ENCODE measurements around the gene ACD. TPM values are rescaled to one million over a fixed set of nuclear protein-coding genes. Genes with fewer than 3 reads are reported as not detected.

The ACD gene
- total RNA-seq, 1 experiment from 2014 or later: 41.3 TPM

DNA sequence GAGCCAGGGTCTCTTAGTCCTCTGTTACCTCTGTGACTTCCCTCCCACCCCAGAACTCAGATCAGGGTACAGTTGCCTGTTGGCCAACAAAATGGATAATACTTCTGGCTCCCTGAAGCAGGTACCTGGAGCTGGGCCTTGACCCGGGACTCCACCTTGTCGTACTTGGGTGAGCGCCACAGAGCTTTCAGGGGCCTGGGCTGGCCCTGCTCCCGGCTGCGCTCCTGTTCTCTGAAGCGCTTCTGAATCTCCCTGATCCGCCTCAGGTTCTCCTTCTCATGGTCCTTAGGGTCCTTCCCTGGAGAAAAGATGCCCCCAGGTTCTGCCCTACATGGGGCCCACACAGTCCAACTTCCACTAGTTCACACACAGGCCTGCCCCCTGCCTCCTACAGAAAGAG, 4.8 kb upstream of the ACD start:
- Mint-ChIP-seq H3K9me3 (no peaks in the 10 kb centered on the region), H3K27ac (no peak overlapping the region), H3K4me3 (peak overlapping the region; percentile 27; the same call in 1 of the 2 replicates), H3K36me3 (no peaks in the 10 kb centered on the region), H3K27me3 (ENCODE audit: low read depth) (peaks cover 6% of the 10 kb centered on the region), H3K4me1 (peaks cover 18% of the 10 kb centered on the region)
- ChIA-PET POLR2A (interaction anchor here (0.6 kb wide), 1 partner anchor 174 kb away, joined by 4 read pairs; no protein-coding TSS in a partner anchor), CTCF (interaction anchor here (0.9 to 10.3 kb wide), 5 partner anchors 8 to 151 kb away, joined by 3 to 137 read pairs (median 30); no protein-coding TSS in a partner anchor)
- no peak for DNase-seq (ENCODE audit: low spot score)
- no peak for ATAC-seq
- TF ChIP-seq GABPB1 (CRISPR knock-in tag; IDR thresholded peaks at IDR 0.05): no peak
- no peak for TF ChIP-seq ZNF138 (CRISPR knock-in tag; conservative IDR thresholded peaks at IDR 0.05)
- TF ChIP-seq, protein P1, sequence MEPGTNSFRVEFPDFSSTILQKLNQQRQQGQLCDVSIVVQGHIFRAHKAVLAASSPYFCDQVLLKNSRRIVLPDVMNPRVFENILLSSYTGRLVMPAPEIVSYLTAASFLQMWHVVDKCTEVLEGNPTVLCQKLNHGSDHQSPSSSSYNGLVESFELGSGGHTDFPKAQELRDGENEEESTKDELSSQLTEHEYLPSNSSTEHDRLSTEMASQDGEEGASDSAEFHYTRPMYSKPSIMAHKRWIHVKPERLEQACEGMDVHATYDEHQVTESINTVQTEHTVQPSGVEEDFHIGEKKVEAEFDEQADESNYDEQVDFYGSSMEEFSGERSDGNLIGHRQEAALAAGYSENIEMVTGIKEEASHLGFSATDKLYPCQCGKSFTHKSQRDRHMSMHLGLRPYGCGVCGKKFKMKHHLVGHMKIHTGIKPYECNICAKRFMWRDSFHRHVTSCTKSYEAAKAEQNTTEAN (CRISPR knock-in tag; IDR thresholded peaks at IDR 0.05): no peak
- TF ChIP-seq, protein P2, sequence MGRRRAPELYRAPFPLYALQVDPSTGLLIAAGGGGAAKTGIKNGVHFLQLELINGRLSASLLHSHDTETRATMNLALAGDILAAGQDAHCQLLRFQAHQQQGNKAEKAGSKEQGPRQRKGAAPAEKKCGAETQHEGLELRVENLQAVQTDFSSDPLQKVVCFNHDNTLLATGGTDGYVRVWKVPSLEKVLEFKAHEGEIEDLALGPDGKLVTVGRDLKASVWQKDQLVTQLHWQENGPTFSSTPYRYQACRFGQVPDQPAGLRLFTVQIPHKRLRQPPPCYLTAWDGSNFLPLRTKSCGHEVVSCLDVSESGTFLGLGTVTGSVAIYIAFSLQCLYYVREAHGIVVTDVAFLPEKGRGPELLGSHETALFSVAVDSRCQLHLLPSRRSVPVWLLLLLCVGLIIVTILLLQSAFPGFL (CRISPR knock-in tag; IDR thresholded peaks at IDR 0.05; ENCODE audit: borderline replicate concordance): no peak
- TF ChIP-seq PRRX2 (CRISPR knock-in tag; IDR thresholded peaks at IDR 0.05): no peak
- TF ChIP-seq NR1H2 (CRISPR knock-in tag; IDR thresholded peaks at IDR 0.05): no peak
- TF ChIP-seq, protein P3, sequence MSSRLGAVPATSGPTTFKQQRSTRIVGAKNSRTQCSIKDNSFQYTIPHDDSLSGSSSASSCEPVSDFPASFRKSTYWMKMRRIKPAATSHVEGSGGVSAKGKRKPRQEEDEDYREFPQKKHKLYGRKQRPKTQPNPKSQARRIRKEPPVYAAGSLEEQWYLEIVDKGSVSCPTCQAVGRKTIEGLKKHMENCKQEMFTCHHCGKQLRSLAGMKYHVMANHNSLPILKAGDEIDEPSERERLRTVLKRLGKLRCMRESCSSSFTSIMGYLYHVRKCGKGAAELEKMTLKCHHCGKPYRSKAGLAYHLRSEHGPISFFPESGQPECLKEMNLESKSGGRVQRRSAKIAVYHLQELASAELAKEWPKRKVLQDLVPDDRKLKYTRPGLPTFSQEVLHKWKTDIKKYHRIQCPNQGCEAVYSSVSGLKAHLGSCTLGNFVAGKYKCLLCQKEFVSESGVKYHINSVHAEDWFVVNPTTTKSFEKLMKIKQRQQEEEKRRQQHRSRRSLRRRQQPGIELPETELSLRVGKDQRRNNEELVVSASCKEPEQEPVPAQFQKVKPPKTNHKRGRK (CRISPR knock-in tag; IDR thresholded peaks at IDR 0.05; ENCODE audit: borderline replicate concordance): no peak
- TF ChIP-seq, protein P4, sequence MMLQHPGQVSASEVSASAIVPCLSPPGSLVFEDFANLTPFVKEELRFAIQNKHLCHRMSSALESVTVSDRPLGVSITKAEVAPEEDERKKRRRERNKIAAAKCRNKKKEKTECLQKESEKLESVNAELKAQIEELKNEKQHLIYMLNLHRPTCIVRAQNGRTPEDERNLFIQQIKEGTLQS (CRISPR knock-in tag; conservative IDR thresholded peaks at IDR 0.05): no peak

DNA sequence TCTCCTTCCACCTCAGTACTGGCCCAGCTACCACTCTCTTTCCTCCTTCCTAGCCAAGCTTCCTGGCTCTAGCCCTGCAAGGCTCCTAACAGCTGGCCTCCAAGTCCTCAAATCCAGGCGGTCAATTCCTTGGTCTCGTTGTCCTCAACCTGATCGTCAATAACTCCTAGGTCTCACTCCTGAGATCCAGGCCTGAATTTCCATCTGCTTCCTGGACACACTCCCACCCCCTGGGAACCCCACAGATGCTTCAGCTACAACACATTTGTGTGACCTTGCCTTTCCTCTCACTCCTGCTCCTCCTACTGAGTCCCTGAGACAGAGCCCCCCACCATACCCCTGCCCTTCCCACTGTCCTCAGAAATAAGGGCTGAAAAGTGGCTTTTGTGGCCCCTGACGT, 4.2 kb upstream of the ACD start:
- Mint-ChIP-seq H3K27me3 (ENCODE audit: low read depth) (peaks cover 6% of the 10 kb centered on the region), H3K27ac (no peak overlapping the region), H3K4me1 (peaks cover 21% of the 10 kb centered on the region), H3K9me3 (no peaks in the 10 kb centered on the region), H3K4me3 (no peak overlapping the region), H3K36me3 (no peaks in the 10 kb centered on the region)
- ATAC-seq (no peak), DNase-seq (ENCODE audit: low spot score) (no peak)
- CTCF ChIA-PET: interaction anchor here (0.6 to 10.3 kb wide), 24 partner anchors 8 to 420 kb away, joined by 3 to 137 read pairs (median 6); partner anchors contain the start of genes CARMIL2, DDX28, DUS2 and GFOD2
- POLR2A ChIA-PET: no interaction called here
- no peak for TF ChIP-seq GTF2I (CRISPR knock-in tag; conservative IDR thresholded peaks at IDR 0.05)

DNA sequence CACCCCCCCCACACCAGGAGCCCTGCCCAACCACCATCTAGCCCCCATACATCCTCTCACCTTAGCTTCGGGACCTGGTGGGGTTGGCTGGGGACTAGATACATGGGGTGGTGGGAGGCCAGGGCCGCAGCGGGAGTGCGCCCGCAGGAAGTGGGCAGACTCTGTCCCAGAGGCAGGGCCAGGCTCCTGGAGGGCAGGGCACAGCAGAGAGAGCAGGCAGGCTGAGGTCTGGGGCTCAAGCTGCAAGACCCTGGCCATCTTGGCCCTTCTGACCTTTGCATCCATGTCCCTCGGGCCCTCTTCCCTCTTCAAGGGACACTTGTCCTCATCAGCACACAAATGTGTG, 3.8 kb upstream of the ACD start:
- no peaks in the 10 kb centered on the region for H3K9me3 Mint-ChIP-seq
- ATAC-seq (no peak), DNase-seq (ENCODE audit: low spot score) (no peak)
- H3K4me3 Mint-ChIP-seq: no peak overlapping the region
- no peaks in the 10 kb centered on the region for H3K36me3 Mint-ChIP-seq
- TF ChIP-seq, protein P5, sequence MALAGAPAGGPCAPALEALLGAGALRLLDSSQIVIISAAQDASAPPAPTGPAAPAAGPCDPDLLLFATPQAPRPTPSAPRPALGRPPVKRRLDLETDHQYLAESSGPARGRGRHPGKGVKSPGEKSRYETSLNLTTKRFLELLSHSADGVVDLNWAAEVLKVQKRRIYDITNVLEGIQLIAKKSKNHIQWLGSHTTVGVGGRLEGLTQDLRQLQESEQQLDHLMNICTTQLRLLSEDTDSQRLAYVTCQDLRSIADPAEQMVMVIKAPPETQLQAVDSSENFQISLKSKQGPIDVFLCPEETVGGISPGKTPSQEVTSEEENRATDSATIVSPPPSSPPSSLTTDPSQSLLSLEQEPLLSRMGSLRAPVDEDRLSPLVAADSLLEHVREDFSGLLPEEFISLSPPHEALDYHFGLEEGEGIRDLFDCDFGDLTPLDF (CRISPR knock-in tag; IDR thresholded peaks at IDR 0.05): no peak
- TF ChIP-seq, protein P6, sequence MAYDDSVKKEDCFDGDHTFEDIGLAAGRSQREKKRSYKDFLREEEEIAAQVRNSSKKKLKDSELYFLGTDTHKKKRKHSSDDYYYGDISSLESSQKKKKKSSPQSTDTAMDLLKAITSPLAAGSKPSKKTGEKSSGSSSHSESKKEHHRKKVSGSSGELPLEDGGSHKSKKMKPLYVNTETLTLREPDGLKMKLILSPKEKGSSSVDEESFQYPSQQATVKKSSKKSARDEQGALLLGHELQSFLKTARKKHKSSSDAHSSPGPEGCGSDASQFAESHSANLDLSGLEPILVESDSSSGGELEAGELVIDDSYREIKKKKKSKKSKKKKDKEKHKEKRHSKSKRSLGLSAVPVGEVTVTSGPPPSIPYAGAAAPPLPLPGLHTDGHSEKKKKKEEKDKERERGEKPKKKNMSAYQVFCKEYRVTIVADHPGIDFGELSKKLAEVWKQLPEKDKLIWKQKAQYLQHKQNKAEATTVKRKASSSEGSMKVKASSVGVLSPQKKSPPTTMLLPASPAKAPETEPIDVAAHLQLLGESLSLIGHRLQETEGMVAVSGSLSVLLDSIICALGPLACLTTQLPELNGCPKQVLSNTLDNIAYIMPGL (CRISPR knock-in tag; IDR thresholded peaks at IDR 0.05): 0 out of 2 replicates have a peak, but pooled peaks have one; percentile 13
- peaks cover 25% of the 10 kb centered on the region for H3K4me1 Mint-ChIP-seq
- peaks cover 6% of the 10 kb centered on the region for H3K27me3 Mint-ChIP-seq (ENCODE audit: low read depth)
- CTCF ChIA-PET: interaction anchor here (0.6 to 10.3 kb wide), 30 partner anchors 9 to 421 kb away, joined by 3 to 137 read pairs (median 5); partner anchors contain the start of genes CARMIL2, CTCF, DDX28 and DUS2
- POLR2A ChIA-PET: interaction anchor here (0.7 kb wide), 1 partner anchor 123 kb away, joined by 3 read pairs; no protein-coding TSS in a partner anchor
- H3K27ac Mint-ChIP-seq: no peak overlapping the region

All from WTC11 (cell line).